ENCODE data around the gene HDHD2.
A peak's percentile ranks its signal among the peaks of the same experiment; 100 is the strongest.
"Not testable (repeated sequence)": the region's sequence is repeated elsewhere in the genome, so short reads cannot be mapped to it uniquely, and the experiment has no call there.

Gene HDHD2

DNA sequence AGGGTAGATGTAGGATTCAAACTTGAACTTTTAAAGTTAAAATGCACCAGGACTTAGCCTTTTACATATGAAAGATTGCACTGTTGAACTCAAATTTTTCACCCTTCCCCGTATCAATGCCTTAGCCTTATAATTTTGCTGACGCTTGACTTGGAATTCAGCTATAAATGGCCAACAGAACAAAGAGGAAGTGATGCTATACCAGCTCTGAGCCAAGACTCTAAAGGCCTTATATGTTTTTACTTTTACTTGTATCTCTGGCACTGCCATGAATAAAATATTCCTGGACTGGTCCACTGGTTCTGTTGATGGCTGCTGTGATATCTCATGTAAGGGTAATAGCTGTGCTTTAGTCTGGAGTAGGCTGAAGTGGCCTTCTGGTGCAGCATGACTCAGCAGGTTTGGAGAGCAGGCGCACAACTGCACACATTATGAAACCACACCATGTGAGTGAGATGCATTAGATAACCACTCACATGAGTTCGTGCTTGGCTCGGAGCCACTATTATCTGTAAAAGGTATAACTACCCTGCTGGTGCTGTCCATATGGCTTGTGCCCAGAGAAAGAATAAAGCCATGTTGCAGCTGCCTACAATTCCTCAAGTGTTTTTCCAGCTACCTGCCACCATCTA, 34.2 kb upstream of the HDHD2 start:
- H3K23ac ChIP-seq (ENCODE audit: low read length in 2 of 2), result no peak overlapping the region
- H3K4me3 ChIP-seq (ENCODE audit: insufficient read depth in 1 of 2, low read depth in 1 of 2, low read length in 2 of 2), result no peak overlapping the region
- H3K4me2 ChIP-seq (ENCODE audit: low read length, poor library complexity, severe bottlenecking), result no peak overlapping the region
- no peaks in the 10 kb centered on the region for H3K4me1 ChIP-seq (ENCODE audit: control insufficient read depth, insufficient read depth, low read depth, low read length)
- no peak overlapping the region for H2AK5ac ChIP-seq (ENCODE audit: low read length, severe bottlenecking)
- no peak overlapping the region for H2BK120ac ChIP-seq (ENCODE audit: low read depth, low read length)
- no peak overlapping the region for H3K14ac ChIP-seq (ENCODE audit: low read length in 2 of 2)
- peaks cover 14% of the 10 kb centered on the region in 2 experiments for H3K27me3 ChIP-seq (ENCODE audit: control insufficient read depth in 1 of 2, insufficient read depth in 1 of 2, low read length in 2 of 2)
- H2BK5ac ChIP-seq (ENCODE audit: low read depth, low read length, poor library complexity, severe bottlenecking), result no peak overlapping the region
- no peak overlapping the region for H4K8ac ChIP-seq (ENCODE audit: low read length)
- no peak overlapping the region for H3K18ac ChIP-seq (ENCODE audit: low read depth in 1 of 2, low read length in 2 of 2)
- H2BK12ac ChIP-seq (ENCODE audit: low read length in 2 of 2), result no peak overlapping the region
- H2AFZ ChIP-seq (ENCODE audit: low read depth, low read length), result no peak overlapping the region
- no peak overlapping the region for H3K9ac ChIP-seq (ENCODE audit: low read length)
- H3K36me3 ChIP-seq (ENCODE audit: control insufficient read depth in 1 of 2, insufficient read depth in 2 of 2, low read depth in 1 of 2, low read length in 2 of 2), result no peaks in the 10 kb centered on the region
- no peaks in the 10 kb centered on the region for H3K9me3 ChIP-seq (ENCODE audit: control insufficient read depth, low read length)
- H3K27ac ChIP-seq (ENCODE audit: low read length, poor library complexity, severe bottlenecking), result no peak overlapping the region
- no peak overlapping the region for H4K91ac ChIP-seq (ENCODE audit: low read length)
- 81% methylated on average over 5 of the region's 5 CpGs for WGBS
- no peak overlapping the region for H2BK15ac ChIP-seq (ENCODE audit: low read depth, poor library complexity, severe bottlenecking)
- no peak overlapping the region for H3K4ac ChIP-seq (ENCODE audit: low read depth in 1 of 2, low read length in 2 of 2)
- peak; percentile 54 for DNase-seq
- H3K79me1 ChIP-seq (replicated peaks; ENCODE audit: low read length, poor library complexity, severe bottlenecking), result no peaks in the 10 kb centered on the region

GRCh38 chr18:47182156-47182555, 31.9 kb upstream of the HDHD2 start:
- peaks cover 6 to 13% of the 10 kb centered on the region in 2 experiments for H3K27me3 ChIP-seq (ENCODE audit: control insufficient read depth in 1 of 2, insufficient read depth in 1 of 2, low read length in 2 of 2)
- not testable (repeated sequence) for H2BK5ac ChIP-seq (ENCODE audit: low read depth, low read length, poor library complexity, severe bottlenecking); H4K8ac ChIP-seq (ENCODE audit: low read length); H3K4me1 ChIP-seq (ENCODE audit: control insufficient read depth, insufficient read depth, low read depth, low read length); H3K4ac ChIP-seq (ENCODE audit: low read depth in 1 of 2, low read length in 2 of 2); H3K79me1 ChIP-seq (replicated peaks; ENCODE audit: low read length, poor library complexity, severe bottlenecking); DNase-seq; H3K36me3 ChIP-seq (ENCODE audit: control insufficient read depth in 1 of 2, insufficient read depth in 2 of 2, low read depth in 1 of 2, low read length in 2 of 2); H2BK12ac ChIP-seq (ENCODE audit: low read length in 2 of 2); H3K4me3 ChIP-seq (ENCODE audit: insufficient read depth in 1 of 2, low read depth in 1 of 2, low read length in 2 of 2); H3K23ac ChIP-seq (ENCODE audit: low read length in 2 of 2); H3K18ac ChIP-seq (ENCODE audit: low read depth in 1 of 2, low read length in 2 of 2); H3K27ac ChIP-seq (ENCODE audit: low read length, poor library complexity, severe bottlenecking); H2AK5ac ChIP-seq (ENCODE audit: low read length, severe bottlenecking); H4K91ac ChIP-seq (ENCODE audit: low read length); H3K4me2 ChIP-seq (ENCODE audit: low read length, poor library complexity, severe bottlenecking); H3K9ac ChIP-seq (ENCODE audit: low read length); H2BK15ac ChIP-seq (ENCODE audit: low read depth, poor library complexity, severe bottlenecking); H3K9me3 ChIP-seq (ENCODE audit: control insufficient read depth, low read length); H2AFZ ChIP-seq (ENCODE audit: low read depth, low read length); H3K14ac ChIP-seq (ENCODE audit: low read length in 2 of 2); H2BK120ac ChIP-seq (ENCODE audit: low read depth, low read length)
- WGBS, result 77% methylated on average over 5 of the region's 5 CpGs

GRCh38 chr18:47180765-47181164, 30.5 kb upstream of the HDHD2 start:
- peaks cover 4 to 13% of the 10 kb centered on the region in 2 experiments for H3K27me3 ChIP-seq (ENCODE audit: control insufficient read depth in 1 of 2, insufficient read depth in 1 of 2, low read length in 2 of 2)
- H2BK15ac ChIP-seq (ENCODE audit: low read depth, poor library complexity, severe bottlenecking), result no peak overlapping the region
- H3K23ac ChIP-seq (ENCODE audit: low read length in 2 of 2), result no peak overlapping the region
- DNase-seq, result no peak
- H3K4me1 ChIP-seq (ENCODE audit: control insufficient read depth, insufficient read depth, low read depth, low read length), result no peaks in the 10 kb centered on the region
- no peaks in the 10 kb centered on the region for H3K79me1 ChIP-seq (replicated peaks; ENCODE audit: low read length, poor library complexity, severe bottlenecking)
- H3K9me3 ChIP-seq (ENCODE audit: control insufficient read depth, low read length), result no peaks in the 10 kb centered on the region
- no peak overlapping the region for H2AFZ ChIP-seq (ENCODE audit: low read depth, low read length)
- no peak overlapping the region for H4K91ac ChIP-seq (ENCODE audit: low read length)
- H3K4me3 ChIP-seq (ENCODE audit: insufficient read depth in 1 of 2, low read depth in 1 of 2, low read length in 2 of 2), result no peak overlapping the region
- H3K18ac ChIP-seq (ENCODE audit: low read depth in 1 of 2, low read length in 2 of 2), result no peak overlapping the region
- no peak overlapping the region for H3K14ac ChIP-seq (ENCODE audit: low read length in 2 of 2)
- H2BK12ac ChIP-seq (ENCODE audit: low read length in 2 of 2), result no peak overlapping the region
- H3K4me2 ChIP-seq (ENCODE audit: low read length, poor library complexity, severe bottlenecking), result no peak overlapping the region
- H2BK120ac ChIP-seq (ENCODE audit: low read depth, low read length), result no peak overlapping the region
- no peak overlapping the region for H3K9ac ChIP-seq (ENCODE audit: low read length)
- H3K4ac ChIP-seq (ENCODE audit: low read depth in 1 of 2, low read length in 2 of 2), result no peak overlapping the region
- no peaks in the 10 kb centered on the region for H3K36me3 ChIP-seq (ENCODE audit: control insufficient read depth in 1 of 2, insufficient read depth in 2 of 2, low read depth in 1 of 2, low read length in 2 of 2)
- no peak overlapping the region for H2AK5ac ChIP-seq (ENCODE audit: low read length, severe bottlenecking)
- no peak overlapping the region for H4K8ac ChIP-seq (ENCODE audit: low read length)
- H3K27ac ChIP-seq (ENCODE audit: low read length, poor library complexity, severe bottlenecking), result no peak overlapping the region
- no peak overlapping the region for H2BK5ac ChIP-seq (ENCODE audit: low read depth, low read length, poor library complexity, severe bottlenecking)
- 68% methylated on average over 3 of the region's 3 CpGs for WGBS

DNA sequence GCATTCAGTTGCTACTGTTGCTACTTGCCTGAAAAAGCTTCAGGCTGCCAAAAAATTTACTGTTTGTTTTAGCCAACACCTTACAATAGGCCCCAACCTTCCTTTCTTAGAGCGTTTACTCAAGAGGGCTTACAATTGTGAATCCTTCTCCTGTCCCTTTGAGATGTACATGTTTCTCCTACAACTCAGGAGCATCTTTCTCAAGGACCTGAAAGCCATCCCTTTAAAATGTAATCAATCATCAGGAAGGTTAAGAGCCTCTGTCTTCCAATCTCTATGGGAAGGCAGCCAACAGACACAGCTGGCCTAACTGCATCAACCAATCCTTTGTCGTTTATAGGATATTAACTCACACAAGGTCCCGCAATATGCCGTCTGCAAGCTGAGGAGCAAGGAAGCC, 29.2 kb upstream of the HDHD2 start:
- Histone ChIP-seq H3K4me2 (ENCODE audit: low read length, poor library complexity, severe bottlenecking) (no peak overlapping the region), H3K4me1 (ENCODE audit: control insufficient read depth, insufficient read depth, low read depth, low read length) (peaks cover 2% of the 10 kb centered on the region), H3K23ac (ENCODE audit: low read length in 2 of 2) (no peak overlapping the region), H3K9ac (ENCODE audit: low read length) (no peak overlapping the region), H3K14ac (ENCODE audit: low read length in 2 of 2) (no peak overlapping the region), H2AFZ (ENCODE audit: low read depth, low read length) (no peak overlapping the region), H3K27me3 (ENCODE audit: control insufficient read depth in 1 of 2, insufficient read depth in 1 of 2, low read length in 2 of 2) (peaks cover 4 to 13% of the 10 kb centered on the region in 2 experiments), H3K27ac (ENCODE audit: low read length, poor library complexity, severe bottlenecking) (no peak overlapping the region), H3K18ac (ENCODE audit: low read depth in 1 of 2, low read length in 2 of 2) (no peak overlapping the region), H4K91ac (ENCODE audit: low read length) (no peak overlapping the region), H2BK15ac (ENCODE audit: low read depth, poor library complexity, severe bottlenecking) (no peak overlapping the region), H2BK5ac (ENCODE audit: low read depth, low read length, poor library complexity, severe bottlenecking) (no peak overlapping the region), H3K4ac (ENCODE audit: low read depth in 1 of 2, low read length in 2 of 2) (no peak overlapping the region), H3K9me3 (ENCODE audit: control insufficient read depth, low read length) (no peaks in the 10 kb centered on the region), H3K79me1 (replicated peaks; ENCODE audit: low read length, poor library complexity, severe bottlenecking) (no peaks in the 10 kb centered on the region), H2BK12ac (ENCODE audit: low read length in 2 of 2) (no peak overlapping the region), H2AK5ac (ENCODE audit: low read length, severe bottlenecking) (no peak overlapping the region), H3K4me3 (ENCODE audit: insufficient read depth in 1 of 2, low read depth in 1 of 2, low read length in 2 of 2) (no peak overlapping the region), H2BK120ac (ENCODE audit: low read depth, low read length) (no peak overlapping the region), H3K36me3 (ENCODE audit: control insufficient read depth in 1 of 2, insufficient read depth in 2 of 2, low read depth in 1 of 2, low read length in 2 of 2) (no peaks in the 10 kb centered on the region), H4K8ac (ENCODE audit: low read length) (no peak overlapping the region)
- 96% methylated on average over 4 of the region's 4 CpGs for WGBS
- no peak for DNase-seq

Data from mesenchymal stem cell (in vitro differentiated cells and primary cell).